AG04450 (cell line): Measurements from ENCODE around the gene ATP5F1D. TPM values are rescaled to one million over a fixed set of nuclear protein-coding genes. Genes with fewer than 3 reads are reported as not detected.

Source experiments
- CTCF ChIA-PET: fragments of 300-600, 350-600 bp; formaldehyde crosslinking; extraction: SDS; loops from one replicate; lab custom pipeline; 2022; ENCODE audit warnings: antibody characterized with exemption, inconsistent platforms; lab: Charles Lee
- POLR2A ChIA-PET: fragments of 350-600 bp; formaldehyde crosslinking; extraction: SDS; loops from one replicate; lab custom pipeline; 2021; ENCODE audit warnings: antibody characterized with exemption, inconsistent platforms; lab: Yijun Ruan, JAX
- DNase-seq: peaks from one replicate; pipeline ENCODE4 v3.0.0-alpha.2; 2011; ENCODE audit warnings: low read depth, low spot score
- H3K27ac ChIP-seq: one replicate; pipeline ENCODE4 v1.5.1; 2012; ENCODE audit warnings: low read depth, low read length, control low read depth
- H3K27me3 ChIP-seq: one replicate; pipeline ENCODE4 v1.6.0; 2012; ENCODE audit warnings: low read length; ENCODE audit not compliant: control insufficient read depth, insufficient read depth
- H3K4me3 ChIP-seq: 2 replicates; pipeline ENCODE4 v1.5.1; 2011; ENCODE audit warnings: mild to moderate bottlenecking, low read depth, low read length, control low read depth
- H3K9me3 ChIP-seq: 2 replicates; pipeline ENCODE4 v1.5.1; 2012; ENCODE audit warnings: low read length; ENCODE audit not compliant: control insufficient read depth, insufficient read depth
- CTCF ChIP-seq: IDR thresholded peaks from 2 replicates; pipeline ENCODE4 v1.5.1; 2011; ENCODE audit warnings: low read depth, low read length, control low read depth, inconsistent platforms
- polyA plus RNA-seq: library from polyadenylated mRNA; depleted of rRNA; stranded (reverse); fragments of >200 nt; gene quantifications from 2 replicates; pipeline ENCODE4 v1.2.3, GENCODE V29; 2011

The ATP5F1D gene
- polyA plus RNA-seq, 1 experiment: 36.4 TPM

- H3K27ac ChIP-seq: no peak overlapping the region
- TF ChIP-seq CTCF: no peak
- H3K4me3 ChIP-seq: no peak overlapping the region
- ChIA-PET POLR2A (no interaction called here), CTCF (no interaction called here)
- H3K27me3 ChIP-seq: no peaks in the 10 kb centered on the region
- no peak for DNase-seq
- no peaks in the 10 kb centered on the region; the same call in 1 of the 2 replicates for H3K9me3 ChIP-seq
Observed at GRCh38 chr19:1226522-1227303, 14.8 kb upstream of the ATP5F1D start.

- ChIA-PET POLR2A (interaction anchor here (0.6 kb wide), 2 partner anchors 17 to 48 kb away, joined by 3 to 4 read pairs; no protein-coding TSS in a partner anchor), CTCF (interaction anchor here (0.6 kb wide), 1 partner anchor 217 kb away, joined by 3 read pairs; no protein-coding TSS in a partner anchor)
- no peaks in the 10 kb centered on the region for H3K27me3 ChIP-seq
- H3K27ac ChIP-seq: no peak overlapping the region
- no peaks in the 10 kb centered on the region; the same call in 1 of the 2 replicates for H3K9me3 ChIP-seq
- H3K4me3 ChIP-seq: no peak overlapping the region
- no peak for DNase-seq
- no peak for TF ChIP-seq CTCF
Observed at GRCh38 chr19:1227304-1228054, 14.1 kb upstream of the ATP5F1D start.

GRCh38 chr19:1228161-1228957 lies 13.2 kb upstream of the ATP5F1D start:
- H3K27ac ChIP-seq: no peak overlapping the region
- no peak for TF ChIP-seq CTCF
- ChIA-PET POLR2A (interaction anchor here (0.6 kb wide), 2 partner anchors 16 to 49 kb away, joined by 3 to 4 read pairs; no protein-coding TSS in a partner anchor), CTCF (interaction anchor here (0.6 kb wide), 1 partner anchor 217 kb away, joined by 3 read pairs; no protein-coding TSS in a partner anchor)
- DNase-seq: no peak
- H3K27me3 ChIP-seq: no peaks in the 10 kb centered on the region
- H3K4me3 ChIP-seq: no peak overlapping the region
- no peaks in the 10 kb centered on the region; the same call in 1 of the 2 replicates for H3K9me3 ChIP-seq

- H3K27me3 ChIP-seq: no peaks in the 10 kb centered on the region
- ChIA-PET POLR2A (no interaction called here), CTCF (no interaction called here)
- DNase-seq: no peak
- no peak overlapping the region for H3K4me3 ChIP-seq
- no peak overlapping the region for H3K27ac ChIP-seq
- H3K9me3 ChIP-seq: no peaks in the 10 kb centered on the region; the same call in 1 of the 2 replicates
- no peak for TF ChIP-seq CTCF
Observed at GRCh38 chr19:1229056-1229923, 12.3 kb upstream of the ATP5F1D start.
